ENCODE data around the gene CAMSAP1. TPM values are rescaled to one million over a fixed set of nuclear protein-coding genes. Genes with fewer than 3 reads are reported as not detected.

CAMSAP1 gene
- total and polyA plus RNA-seq, 9 of the 15 experiments (the other 6 are each of a cell fraction or from before 2014, with no cell fraction given): 1.5 to 28.8 (median 14.3) TPM

GRCh38 chr9:135769489-135770202 is 137.7 kb downstream of the CAMSAP1 start:
- Histone ChIP-seq H3K9me3 (replicated peaks; ENCODE audit: control insufficient read depth, insufficient read depth, low read depth, low read length) (peaks cover 3% of the 10 kb centered on the region; the same call in 1 of the 2 replicates), H4K20me1 (replicated peaks; ENCODE audit: control insufficient read depth, insufficient read depth, low read length) (peaks cover 6% of the 10 kb centered on the region), H3K9me1 (ENCODE audit: control insufficient read depth, insufficient read depth, low read length) (peaks cover 6% of the 10 kb centered on the region), H2AFZ (ENCODE audit: low read depth, low read length) (no peak overlapping the region), H3K27ac (ENCODE audit: extremely low read depth, low read depth, low read length) (no peak overlapping the region), H3K4me1 (replicated peaks in 1 of 2; ENCODE audit: control insufficient read depth in 2 of 2, insufficient read depth in 2 of 2, low read length in 2 of 2) (peaks cover 0 to 38% of the 10 kb centered on the region in 2 experiments; a peak in 2 of 5 replicates), H3K4me2 (ENCODE audit: insufficient read depth, low read length) (no peak overlapping the region), H3K79me2 (ENCODE audit: control insufficient read depth, insufficient read depth, low read length) (no peaks in the 10 kb centered on the region), H3K27me3 (ENCODE audit: control insufficient read depth in 2 of 2, insufficient read depth in 2 of 2, low read length in 2 of 2) (peaks cover 3 to 49% of the 10 kb centered on the region in 2 experiments; a peak in 3 of 5 replicates), H3K36me3 (ENCODE audit: control insufficient read depth, insufficient read depth, low read length) (no peaks in the 10 kb centered on the region), H3K9ac (ENCODE audit: insufficient read depth in 1 of 2, low read depth in 2 of 2, low read length in 2 of 2) (no peak overlapping the region), H3K4me3 (no peak overlapping the region)
- DNase-seq (ENCODE audit: extremely low read depth in 1 of 4, low spot score in 3 of 4) (no peak), ATAC-seq (no peak), FAIRE-seq (no peak)
- ChIA-PET POLR2A (interaction anchor here (0.5 to 1.0 kb wide), 2 partner anchors 23 to 340 kb away, joined by 4 to 5 read pairs; no protein-coding TSS in a partner anchor), CTCF (ENCODE audit: low intra/inter-chr PET ratio) (no interaction called here)
- WGBS (ENCODE audit: insufficient coverage, low coverage, missing lambda C conversion rate): 9% methylated on average over 28 of the region's 32 CpGs
- intact Hi-C loops (cut with micrococcal nuclease) (no loop called here), in situ Hi-C loops (cut with MboI) (no loop called here)
- no TSS peak for BruUV-seq (replicated peaks)
- peak; percentile 29; the same call in 1 of the 2 replicates for TF ChIP-seq USF1 (CRISPR knock-in tag; IDR thresholded peaks at IDR 0.05)
- TF ChIP-seq ZNF76 (CRISPR knock-in tag; IDR thresholded peaks at IDR 0.05; ENCODE audit: borderline replicate concordance): no peak
- no peak for TF ChIP-seq RUNX1 (IDR thresholded peaks at IDR 0.05; ENCODE audit: low read depth)
- TF ChIP-seq KAT7 (CRISPR knock-in tag; IDR thresholded peaks at IDR 0.05; ENCODE audit: borderline replicate concordance): no peak
